ENCODE data around the gene RMDN2.

RMDN2 gene

DNA sequence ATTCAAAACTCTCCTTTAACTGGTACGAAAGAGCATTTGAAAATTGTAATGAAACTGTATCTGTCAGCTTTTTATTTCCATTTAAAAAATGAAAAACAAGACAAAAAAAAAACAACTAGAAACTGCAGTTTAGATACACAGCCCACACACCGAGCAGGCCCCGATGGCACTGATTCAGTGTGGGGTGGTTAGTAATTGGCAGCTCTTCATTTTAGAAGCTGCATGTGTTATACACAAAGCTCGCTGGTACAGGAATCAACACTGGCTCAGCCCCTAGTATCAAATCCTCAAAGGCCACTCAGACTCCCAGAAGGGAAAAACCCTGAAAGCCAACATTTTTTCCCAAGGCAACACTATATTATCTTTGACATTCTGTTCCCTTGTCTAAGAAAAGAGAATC lies 30.5 kb upstream of the RMDN2 start:
- peak; percentile 31 for DNase-seq (ENCODE audit: low read depth, low spot score)
- TF ChIP-seq CTCF (IDR thresholded peaks at IDR 0.05; ENCODE audit: low read depth, low read length), result no peak
- in situ Hi-C loops (cut with HindIII; ENCODE audit: low sequenced_read_pairs), result no loop called here
- H3K4me3 ChIP-seq (ENCODE audit: low read depth, low read length), result no peak overlapping the region

GRCh38 chr2:37895140-37895539 lies 29.9 kb upstream of the RMDN2 start:
- in situ Hi-C loops (cut with HindIII; ENCODE audit: low sequenced_read_pairs), result no loop called here
- DNase-seq (ENCODE audit: low read depth, low spot score), result no peak
- no peak overlapping the region for H3K4me3 ChIP-seq (ENCODE audit: low read depth, low read length)
- no peak for TF ChIP-seq CTCF (IDR thresholded peaks at IDR 0.05; ENCODE audit: low read depth, low read length)

- DNase-seq (ENCODE audit: low read depth, low spot score), result no peak
- in situ Hi-C loops (cut with HindIII; ENCODE audit: low sequenced_read_pairs), result no loop called here
- H3K4me3 ChIP-seq (ENCODE audit: low read depth, low read length), result no peak overlapping the region
- no peak for TF ChIP-seq CTCF (IDR thresholded peaks at IDR 0.05; ENCODE audit: low read depth, low read length)
These were observed 28.8 kb upstream of the RMDN2 start for GRCh38 chr2:37896319-37896718.

DNA sequence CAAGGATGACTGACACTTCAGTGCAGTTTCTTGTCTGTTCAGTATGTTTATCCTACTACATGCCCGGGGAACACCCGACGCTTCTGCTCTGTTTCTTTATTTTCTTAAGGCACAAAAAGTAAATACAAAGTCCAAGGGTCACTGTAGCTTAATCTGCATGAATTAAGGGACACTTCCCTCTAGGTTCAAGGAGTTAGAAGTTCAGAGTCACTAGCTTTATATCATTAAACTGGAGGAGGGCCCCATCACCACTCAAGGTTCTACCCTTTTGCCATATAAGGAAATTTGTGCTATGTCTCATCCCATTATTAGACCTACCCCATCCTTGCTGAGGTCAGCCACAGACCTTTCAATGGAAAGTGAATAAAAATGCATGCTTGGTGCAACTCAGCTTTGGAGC lies 27.6 kb upstream of the RMDN2 start:
- no peak for DNase-seq (ENCODE audit: low read depth, low spot score)
- in situ Hi-C loops (cut with HindIII; ENCODE audit: low sequenced_read_pairs), result no loop called here
- no peak for TF ChIP-seq CTCF (IDR thresholded peaks at IDR 0.05; ENCODE audit: low read depth, low read length)
- no peak overlapping the region for H3K4me3 ChIP-seq (ENCODE audit: low read depth, low read length)

DNA sequence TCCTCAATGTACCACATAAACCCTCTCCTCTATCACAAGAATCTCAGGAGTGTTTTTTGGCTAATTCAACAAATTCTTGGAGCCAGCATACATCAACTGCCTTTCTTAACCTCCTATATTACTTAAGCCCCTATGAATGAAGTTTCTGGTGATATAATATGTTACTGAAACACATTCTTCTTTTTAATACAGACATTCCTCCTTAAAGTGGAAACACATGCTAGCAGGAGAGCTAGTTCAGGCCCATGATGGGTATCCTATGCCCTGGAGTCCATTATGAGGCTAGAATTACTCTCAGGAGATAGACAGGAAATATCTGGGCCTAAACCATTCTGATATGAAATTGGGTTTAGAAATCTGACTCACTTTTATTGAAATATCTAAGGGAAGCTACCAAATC lies 26.6 kb upstream of the RMDN2 start:
- no peak for DNase-seq (ENCODE audit: low read depth, low spot score)
- no peak overlapping the region for H3K4me3 ChIP-seq (ENCODE audit: low read depth, low read length)
- no peak for TF ChIP-seq CTCF (IDR thresholded peaks at IDR 0.05; ENCODE audit: low read depth, low read length)
- in situ Hi-C loops (cut with HindIII; ENCODE audit: low sequenced_read_pairs), result no loop called here

DNA sequence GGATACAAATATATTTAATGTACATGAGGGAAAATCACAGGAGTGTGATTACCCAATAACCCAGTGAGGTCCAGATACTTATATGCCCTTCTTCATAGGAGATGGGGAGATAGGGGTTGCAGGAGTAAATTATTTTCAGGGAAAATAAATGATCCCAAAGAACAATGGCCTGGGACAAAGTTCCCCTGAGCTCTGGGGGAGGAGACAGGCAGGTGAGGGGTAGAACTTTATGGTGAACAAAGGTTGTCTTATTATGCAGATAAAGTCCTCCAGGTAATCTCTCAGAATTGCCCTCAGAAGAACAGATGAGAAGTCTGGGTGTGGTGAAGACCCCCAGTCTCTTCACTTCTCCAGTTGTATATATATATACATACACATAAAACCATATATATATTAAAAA lies 22.1 kb upstream of the RMDN2 start:
- TF ChIP-seq CTCF (IDR thresholded peaks at IDR 0.05; ENCODE audit: low read depth, low read length), result no peak
- no peak for DNase-seq (ENCODE audit: low read depth, low spot score)
- H3K4me3 ChIP-seq (ENCODE audit: low read depth, low read length), result no peak overlapping the region
- in situ Hi-C loops (cut with HindIII; ENCODE audit: low sequenced_read_pairs), result no loop called here

- in situ Hi-C loops (cut with HindIII; ENCODE audit: low sequenced_read_pairs), result no loop called here
These were observed 20.7 kb upstream of the RMDN2 start for GRCh38 chr2:37904425-37904824.

More at GRCh38 chr2:37904425-37904824, 20.7 kb upstream of the RMDN2 start:
- H3K4me3 ChIP-seq (ENCODE audit: low read depth, low read length), result no peak overlapping the region
- no peak for TF ChIP-seq CTCF (IDR thresholded peaks at IDR 0.05; ENCODE audit: low read depth, low read length)
- DNase-seq (ENCODE audit: low read depth, low spot score), result no peak
